Gastrocnemius medialis (tissue), 4 donors: Measurements from ENCODE around the gene OCA2. TPM values are rescaled to one million over a fixed set of nuclear protein-coding genes. Genes with fewer than 3 reads are reported as not detected.

Experiments used
- ATAC-seq, 2 donors: fragments of 150-250 bp; one replicate each; pipeline ENCODE4 v1.9.1; 2016
- DNase-seq, 2 donors: peaks; one replicate each; pipeline ENCODE4 v3.0.0-alpha.2; 2019
- H3K27ac ChIP-seq, 4 donors: fragments of 200-600 bp; sonication (generic); 1 replicate in 1 of 4; 2 replicates in 3 of 4; pipeline ENCODE4 v1.5.1; 2016 to 2018; ENCODE audit warnings: mild to moderate bottlenecking in 2 of 4, moderate library complexity in 1 of 4
- H3K27me3 ChIP-seq, 3 donors: fragments of 200-600 bp; sonication (generic) in 2 of 3; 1 replicate in 1 of 3; 2 replicates in 2 of 3; pipeline versions ENCODE4 v1.5.1 to v1.6.0; 2016 to 2019; ENCODE audit warnings: mild to moderate bottlenecking in 1 of 3, moderate library complexity in 1 of 3
- H3K36me3 ChIP-seq, 2 donors: fragments of 200-600 bp; sonication (generic) in 1 of 2; one replicate each; pipeline ENCODE4 v1.5.1; 2017 to 2018
- H3K4me1 ChIP-seq, 2 donors: fragments of 200-600 bp; sonication (generic) in 1 of 2; one replicate each; pipeline ENCODE4 v1.5.1; 2016 to 2017; ENCODE audit warnings: mild to moderate bottlenecking in 2 of 2
- H3K4me3 ChIP-seq, 4 donors: fragments of 200-600 bp; sonication (generic) in 3 of 4; 1 replicate in 1 of 4; 2 replicates in 3 of 4; pipeline ENCODE4 v1.5.1; 2016 to 2019; ENCODE audit warnings: mild to moderate bottlenecking in 2 of 4
- H3K9me3 ChIP-seq, 3 donors: fragments of 200-600 bp; sonication (generic) in 2 of 3; 1 replicate in 1 of 3; 2 replicates in 2 of 3; pipeline ENCODE4 v1.5.1; 2016 to 2019
- CTCF ChIP-seq, 5 experiments: fragments of 450-650 bp in 3 of 5; fragments of 200-600 bp in 2 of 5; sonication (generic) in 2 of 5; IDR thresholded peaks in 4 of 5; conservative IDR thresholded peaks in 1 of 5; 1 replicate in 4 of 5; 2 replicates in 1 of 5; pipeline ENCODE4 v1.5.1; 2016 to 2019; ENCODE audit warnings: antibody characterized with exemption in 5 of 5, mild to moderate bottlenecking in 3 of 5, moderate library complexity in 3 of 5
- POLR2A ChIP-seq, 2 donors: fragments of 450-650 bp; IDR thresholded peaks; one replicate each; pipeline ENCODE4 v1.6.1; 2017; ENCODE audit warnings: antibody characterized with exemption in 2 of 2, mild to moderate bottlenecking in 2 of 2, moderate library complexity in 2 of 2
- in situ Hi-C, 4 donors: fragments of 200-750 bp; cut with MboI; loops; one replicate each; pipeline versions ENCODE4 v1.15.0 to v1.8.0; 2017; ENCODE audit warnings: low sequenced_read_pairs in 4 of 4
- intact Hi-C: fragments of 100-400 bp; cut with DNase I; formaldehyde crosslinking; loops from one replicate; pipeline ENCODE4 v1.15.1; 2023; ENCODE audit warnings: low total_unique reads
- total RNA-seq, 4 donors: library from RNA; depleted of rRNA; stranded (reverse); fragments of >200 nt; gene quantifications; one replicate each; pipeline versions ENCODE4 v1.1.0 to v1.2.3, GENCODE V29; 2016

The OCA2 gene
- total RNA-seq, 4 donors from 2014 or later = 0.16 to 0.63 (median 0.41) TPM; not detected in 1

DNA sequence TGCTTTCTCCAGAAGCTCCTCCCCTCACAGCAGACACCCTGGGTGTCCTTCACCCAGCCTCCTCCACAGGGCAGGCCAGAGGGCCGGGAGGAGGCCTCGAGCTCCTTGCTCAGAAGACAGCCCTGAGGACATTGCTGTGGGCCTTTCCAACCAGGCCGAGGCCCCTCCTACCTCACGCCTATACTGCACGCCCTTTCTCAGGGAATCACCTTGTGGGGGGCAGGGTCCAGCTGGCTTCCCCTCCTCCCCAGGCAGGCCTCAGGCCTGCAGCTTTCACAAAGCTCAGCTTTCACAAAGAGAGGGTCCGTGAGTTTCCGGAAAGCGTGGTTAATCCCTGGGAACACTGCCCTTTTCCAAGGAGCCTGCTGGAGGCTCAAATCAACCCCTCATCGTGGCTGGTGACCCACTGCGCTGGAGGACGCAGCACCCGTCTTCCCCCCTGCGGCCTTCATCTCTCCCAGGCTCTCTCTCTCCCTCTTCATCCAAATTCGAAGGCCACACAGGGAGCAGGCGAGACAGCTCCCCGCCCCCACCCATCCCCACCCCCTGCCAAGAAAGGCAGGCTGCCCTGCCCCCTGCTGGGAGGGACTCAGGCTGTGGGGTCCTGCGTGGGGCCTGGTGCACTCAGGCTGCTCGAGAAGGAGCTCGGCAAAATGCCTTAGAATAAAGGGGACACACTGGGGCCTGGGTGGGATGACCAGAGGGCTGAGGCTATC, 79.4 kb downstream of the OCA2 start:
- TF ChIP-seq POLR2A (IDR thresholded peaks at IDR 0.05) (no peak), CTCF (IDR thresholded peaks at IDR 0.05 in 4 of 5, conservative IDR thresholded peaks at IDR 0.05 in 1 of 5) (no peak)
- Histone ChIP-seq H3K27me3 (no peaks in the 10 kb centered on the region), H3K27ac (no peak overlapping the region), H3K36me3 (no peaks in the 10 kb centered on the region), H3K9me3 (no peaks in the 10 kb centered on the region), H3K4me1 (no peaks in the 10 kb centered on the region), H3K4me3 (no peak overlapping the region)
- intact Hi-C loops (no loop called here), in situ Hi-C loops (no loop called here)
- no peak for DNase-seq
- ATAC-seq = no peak

DNA sequence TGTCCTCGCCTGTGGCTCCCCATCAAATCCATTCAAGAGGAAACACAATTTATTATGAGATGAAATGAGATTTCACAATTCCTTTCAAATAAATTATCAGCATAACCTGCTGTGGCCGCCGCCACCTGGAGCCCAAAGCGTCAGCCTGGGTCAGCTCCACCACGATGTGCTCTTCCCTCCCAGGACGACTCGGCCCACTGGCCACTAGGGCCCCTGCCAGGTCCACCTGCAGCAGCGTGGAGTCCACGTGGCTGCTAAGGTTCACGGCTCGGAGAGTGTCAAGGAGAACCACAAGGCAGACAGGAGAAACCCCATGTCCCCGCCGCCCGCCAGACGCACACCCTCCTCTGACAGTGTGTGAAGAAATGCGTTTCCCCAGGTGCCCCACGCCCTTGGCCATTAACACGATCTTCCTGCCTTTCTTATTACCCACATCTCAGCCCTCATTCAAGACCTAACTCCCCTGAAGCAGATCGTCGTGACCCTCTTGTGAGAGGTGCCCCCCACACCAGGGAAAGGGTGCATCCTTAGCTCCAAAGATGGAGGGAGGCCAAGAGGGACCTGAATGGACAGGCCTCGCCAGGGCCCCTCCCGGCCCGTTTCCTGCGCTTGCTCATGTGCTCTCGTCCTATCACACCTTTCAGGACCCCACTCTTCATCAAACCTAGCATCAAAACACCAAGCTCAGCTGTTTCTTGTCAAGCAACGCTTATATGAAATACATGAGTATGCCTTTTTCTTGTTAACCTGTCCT, 80.6 kb downstream of the OCA2 start:
- DNase-seq (no peak), ATAC-seq (no peak)
- intact Hi-C loops (no loop called here), in situ Hi-C loops (no loop called here)
- Histone ChIP-seq H3K4me3 (no peak overlapping the region), H3K4me1 (no peaks in the 10 kb centered on the region), H3K9me3 (no peaks in the 10 kb centered on the region), H3K27me3 (no peaks in the 10 kb centered on the region), H3K27ac (no peak overlapping the region), H3K36me3 (no peaks in the 10 kb centered on the region)
- no peak for TF ChIP-seq POLR2A (IDR thresholded peaks at IDR 0.05)
- TF ChIP-seq CTCF (IDR thresholded peaks at IDR 0.05 in 4 of 5, conservative IDR thresholded peaks at IDR 0.05 in 1 of 5) = no peak

DNA sequence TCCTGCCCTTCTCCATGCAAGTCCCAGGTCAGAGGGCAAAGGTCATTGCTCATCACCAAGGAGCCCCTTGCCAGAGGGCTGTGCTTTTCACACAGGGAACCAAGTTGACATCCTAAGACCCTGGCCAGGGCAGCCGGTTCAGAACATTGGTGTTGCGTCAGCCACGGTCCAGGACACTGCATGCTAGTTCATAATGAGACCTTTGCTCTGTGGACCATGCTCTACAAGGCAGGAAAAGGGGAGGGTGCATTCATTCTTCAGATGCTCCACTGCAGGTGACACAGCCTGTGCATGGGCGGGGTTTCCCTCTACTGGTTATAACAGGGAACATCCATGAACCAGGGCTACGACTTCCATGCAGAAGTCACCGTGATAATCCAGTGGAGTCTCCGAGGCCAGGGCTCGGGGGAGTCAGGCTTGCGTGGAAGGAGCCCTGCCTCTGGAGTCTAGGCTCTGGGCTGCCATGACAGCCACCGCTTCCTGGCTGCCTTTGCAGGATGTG, 81.6 kb downstream of the OCA2 start:
- ATAC-seq = no peak
- no peaks in the 10 kb centered on the region for H3K4me1 ChIP-seq
- H3K27me3 ChIP-seq = no peaks in the 10 kb centered on the region
- no peak overlapping the region for H3K4me3 ChIP-seq
- TF ChIP-seq POLR2A (IDR thresholded peaks at IDR 0.05) (no peak), CTCF (IDR thresholded peaks at IDR 0.05 in 4 of 5, conservative IDR thresholded peaks at IDR 0.05 in 1 of 5) (no peak)
- no peaks in the 10 kb centered on the region for H3K36me3 ChIP-seq
- H3K27ac ChIP-seq = no peak overlapping the region
- intact Hi-C loops = no loop called here
- in situ Hi-C loops = no loop called here
- no peak for DNase-seq
- no peaks in the 10 kb centered on the region for H3K9me3 ChIP-seq

- in situ Hi-C loops = no loop called here
- Histone ChIP-seq H3K36me3 (no peaks in the 10 kb centered on the region), H3K4me3 (no peak overlapping the region), H3K4me1 (no peaks in the 10 kb centered on the region), H3K9me3 (no peaks in the 10 kb centered on the region), H3K27me3 (no peaks in the 10 kb centered on the region), H3K27ac (no peak overlapping the region)
- no peak for DNase-seq
- ATAC-seq = no peak
- intact Hi-C loops = no loop called here
- no peak for TF ChIP-seq POLR2A (IDR thresholded peaks at IDR 0.05)
- no peak for TF ChIP-seq CTCF (IDR thresholded peaks at IDR 0.05 in 4 of 5, conservative IDR thresholded peaks at IDR 0.05 in 1 of 5)
These were observed 83.3 kb downstream of the OCA2 start for GRCh38 chr15:28015855-28016254.
